ENCODE measurements around the gene METTL5.

GRCh38 chr2:169798718-169799592, 25.8 kb downstream of the METTL5 start, which contains the start of gene SSB:
- no peak for TF ChIP-seq CTCF (IDR thresholded peaks at IDR 0.05; ENCODE audit: poor library complexity)
- no peak for TF ChIP-seq EZH2phosphoT487 (IDR thresholded peaks at IDR 0.05; ENCODE audit: low read depth, severe bottlenecking, unreplicated experiment)
- TF ChIP-seq EZH2 (IDR thresholded peaks at IDR 0.05; ENCODE audit: borderline replicate concordance) = no peak
